HUES64 (cell line): ENCODE results near the gene AMBRA1.

Experiments
- H3K27ac ChIP-seq: 2 replicates; pipeline ENCODE4 v1.7.0; 2013; ENCODE audit warnings: low read depth, low read length, inconsistent platforms
- H3K27me3 ChIP-seq: 2 replicates; pipeline ENCODE4 v1.6.1; 2013; ENCODE audit warnings: mild to moderate bottlenecking, low read length; ENCODE audit not compliant: insufficient read depth
- H3K36me3 ChIP-seq: 2 replicates; pipeline ENCODE4 v1.6.1; 2013; ENCODE audit warnings: mild to moderate bottlenecking, low read length; ENCODE audit not compliant: insufficient read depth
- H3K4me1 ChIP-seq: 2 replicates; pipeline ENCODE4 v1.6.1; 2013; ENCODE audit warnings: mild to moderate bottlenecking, low read length, moderate library complexity; ENCODE audit not compliant: insufficient read depth
- H3K4me3 ChIP-seq: 2 replicates; pipeline ENCODE4 v1.5.1; 2013; ENCODE audit warnings: mild to moderate bottlenecking, low read length, moderate library complexity
- H3K9ac ChIP-seq: 2 replicates; pipeline ENCODE4 v1.6.1; 2013; ENCODE audit warnings: mild to moderate bottlenecking, low read depth, low read length
- H3K9me3 ChIP-seq: 2 replicates; pipeline ENCODE4 v1.6.1; 2013; ENCODE audit warnings: low read depth, low read length; ENCODE audit not compliant: insufficient read depth
- WGBS: fragments of 150-250, 120-280 bp; methylation state at CpG from one replicate; pipeline ENCODE4 v1.1.7; 2013; ENCODE audit warnings: missing lambda C conversion rate; 5-methylcytosine and 5-hydroxymethylcytosine counted together

The AMBRA1 gene

DNA sequence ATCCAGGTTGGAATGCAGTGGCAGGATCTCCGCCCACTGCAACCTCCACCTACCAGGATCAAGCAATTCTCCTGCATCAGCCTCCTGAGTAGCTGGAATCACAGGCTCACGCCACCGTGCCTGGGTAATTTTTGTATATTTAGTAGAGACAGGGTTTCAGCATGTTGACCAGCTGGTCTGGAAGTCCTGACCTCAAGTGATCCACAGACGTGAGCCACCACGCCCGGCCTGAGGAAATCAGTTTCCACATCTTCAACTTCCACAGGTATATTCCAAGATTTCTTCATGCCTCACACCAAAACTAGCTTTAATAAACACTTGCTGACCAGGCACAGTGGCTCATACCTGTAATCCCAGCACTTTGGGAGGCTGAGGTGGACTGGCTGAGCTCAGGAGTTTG is 15.6 kb upstream of the AMBRA1 start:
- no peaks in the 10 kb centered on the region for H3K4me1 ChIP-seq
- no peak overlapping the region for H3K4me3 ChIP-seq
- no peaks in the 10 kb centered on the region for H3K36me3 ChIP-seq
- H3K9ac ChIP-seq, result no peak overlapping the region
- H3K27me3 ChIP-seq, result no peaks in the 10 kb centered on the region
- no peak overlapping the region for H3K27ac ChIP-seq
- 89% methylated on average over 6 of the region's 6 CpGs for WGBS
- H3K9me3 ChIP-seq, result no peaks in the 10 kb centered on the region

GRCh38 chr11:46607516-46607915 is 13.7 kb upstream of the AMBRA1 start:
- Histone ChIP-seq H3K27ac (no peak overlapping the region), H3K4me1 (no peaks in the 10 kb centered on the region), H3K36me3 (peaks cover 5% of the 10 kb centered on the region; the same call in 1 of the 2 replicates), H3K9ac (no peak overlapping the region), H3K9me3 (no peaks in the 10 kb centered on the region), H3K4me3 (no peak overlapping the region), H3K27me3 (no peaks in the 10 kb centered on the region)
- WGBS, result 88% methylated on average over 1 of the region's 1 CpG

DNA sequence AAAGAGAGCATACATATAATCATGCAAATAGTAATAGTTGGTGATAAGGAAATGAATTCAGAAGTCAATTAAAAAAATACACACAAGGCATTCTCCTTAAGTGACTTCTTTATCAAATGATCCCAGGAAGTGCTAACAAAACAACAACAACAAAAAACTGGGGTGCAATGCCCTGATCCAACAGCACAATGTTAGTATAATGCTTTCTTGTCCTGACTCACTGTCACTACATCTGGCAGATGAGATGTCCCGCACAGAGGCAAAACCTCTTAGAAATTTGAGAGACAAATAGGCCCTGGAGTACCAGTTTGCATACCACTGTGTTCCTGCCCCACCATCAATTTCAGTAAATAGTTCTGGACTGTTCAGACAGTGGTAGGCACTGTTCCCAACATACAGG is 11.0 kb upstream of the AMBRA1 start:
- no peak overlapping the region for H3K4me3 ChIP-seq
- H3K4me1 ChIP-seq, result no peaks in the 10 kb centered on the region
- H3K27ac ChIP-seq, result no peak overlapping the region
- WGBS, result 88% methylated on average over 1 of the region's 1 CpG
- H3K9me3 ChIP-seq, result no peaks in the 10 kb centered on the region
- peaks cover 5% of the 10 kb centered on the region; the same call in 1 of the 2 replicates for H3K36me3 ChIP-seq
- H3K27me3 ChIP-seq, result no peaks in the 10 kb centered on the region
- H3K9ac ChIP-seq, result no peak overlapping the region

DNA sequence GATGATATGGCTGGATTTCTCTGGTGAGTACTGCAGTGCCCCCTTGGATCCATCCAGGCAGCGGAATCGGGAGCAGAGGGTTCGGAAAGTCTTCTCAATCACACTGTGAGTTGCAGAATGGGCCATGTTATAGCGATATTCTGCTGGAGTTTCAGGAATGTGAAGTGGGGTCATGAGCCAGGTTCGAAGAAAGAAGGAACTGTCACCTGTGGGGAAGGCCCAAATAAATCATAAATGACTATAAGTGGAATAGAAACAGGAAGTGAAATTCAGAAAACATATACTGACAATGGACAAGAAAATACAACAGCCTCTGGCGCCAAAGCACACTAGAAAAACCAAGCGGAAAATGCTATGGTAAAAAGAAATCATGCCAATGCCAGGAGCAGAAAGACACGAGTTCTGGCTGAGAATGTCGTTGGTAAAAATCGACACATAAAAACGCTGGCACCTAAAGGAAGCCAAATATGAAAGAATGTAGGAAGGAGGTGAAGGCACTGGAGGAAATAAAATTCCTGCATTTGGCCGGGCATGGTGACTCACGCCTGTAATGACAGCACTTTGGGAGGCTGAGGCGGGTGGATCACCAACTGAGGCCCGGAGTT is 10.0 kb upstream of the AMBRA1 start:
- 93% methylated on average over 15 of the region's 15 CpGs for WGBS
- H3K4me3 ChIP-seq, result no peak overlapping the region
- H3K27ac ChIP-seq, result no peak overlapping the region

DNA sequence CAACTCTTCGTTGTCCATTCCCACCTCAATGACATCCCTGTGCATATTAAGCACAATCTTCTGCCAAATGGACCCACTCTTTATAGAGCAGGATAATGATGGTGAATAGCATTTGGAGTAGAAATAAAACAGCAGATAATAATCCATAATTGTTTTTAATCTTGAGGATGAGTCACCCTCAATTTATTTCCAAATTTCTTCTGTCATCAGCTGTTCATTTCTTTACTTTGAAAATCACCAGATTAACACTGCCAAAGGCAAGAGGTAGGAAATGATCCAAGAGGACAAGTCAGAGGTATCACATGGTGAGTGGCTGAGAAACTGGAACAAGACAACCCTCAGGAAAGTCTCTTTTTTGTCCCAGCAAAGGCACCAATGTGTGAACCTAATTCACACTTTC is 7.3 kb upstream of the AMBRA1 start:
- H3K9ac ChIP-seq, result no peak overlapping the region
- H3K4me1 ChIP-seq, result no peaks in the 10 kb centered on the region
- no peaks in the 10 kb centered on the region for H3K27me3 ChIP-seq
- H3K27ac ChIP-seq, result no peak overlapping the region
- peaks cover 5% of the 10 kb centered on the region; the same call in 1 of the 2 replicates for H3K36me3 ChIP-seq
- H3K4me3 ChIP-seq, result no peak overlapping the region
- WGBS, result 83% methylated on average over 1 of the region's 1 CpG
- no peaks in the 10 kb centered on the region for H3K9me3 ChIP-seq

More for the DNA sequence above, 10.0 kb upstream of the AMBRA1 start:
- Histone ChIP-seq H3K9me3 (no peaks in the 10 kb centered on the region), H3K36me3 (peaks cover 5% of the 10 kb centered on the region; the same call in 1 of the 2 replicates), H3K27me3 (no peaks in the 10 kb centered on the region), H3K4me1 (no peaks in the 10 kb centered on the region), H3K9ac (no peak overlapping the region)

DNA sequence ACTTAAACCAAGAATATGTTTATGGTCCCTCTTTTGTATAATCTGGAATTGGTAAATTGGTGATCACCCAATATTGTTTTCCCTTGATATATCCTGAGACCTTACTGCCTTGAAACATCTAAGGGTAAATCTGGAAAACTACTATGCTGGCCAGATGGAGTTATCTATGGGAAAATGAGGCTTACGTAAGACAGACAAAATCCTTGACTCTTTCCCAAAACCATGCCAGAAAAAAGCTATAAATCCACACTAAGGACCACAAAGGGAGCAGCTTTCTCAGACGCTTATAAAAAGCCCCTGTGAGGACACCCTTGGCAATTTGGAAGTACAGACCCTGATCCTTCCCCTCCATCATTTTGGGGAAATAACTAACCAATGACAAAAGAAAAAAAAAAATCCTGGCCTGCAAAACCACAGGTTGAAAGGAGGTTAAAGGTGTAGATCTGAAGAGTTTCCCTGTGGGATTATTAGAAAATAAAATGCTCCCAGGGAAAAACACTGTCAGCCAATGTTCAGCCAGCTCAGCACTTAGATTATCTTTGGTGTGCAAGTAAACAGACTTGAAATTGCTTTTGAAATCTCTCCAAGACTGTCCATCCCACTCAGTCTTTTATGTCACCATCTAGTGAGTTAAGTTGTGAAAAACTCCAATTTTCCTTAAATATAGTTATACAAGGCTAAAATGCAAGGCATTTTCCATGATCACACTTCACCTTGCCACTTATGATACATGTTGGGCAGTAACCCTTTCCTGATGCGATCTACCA is 6.6 kb upstream of the AMBRA1 start:
- H3K4me3 ChIP-seq, result no peak overlapping the region
- no peaks in the 10 kb centered on the region for H3K27me3 ChIP-seq
- no peaks in the 10 kb centered on the region for H3K4me1 ChIP-seq
- peaks cover 5% of the 10 kb centered on the region; the same call in 1 of the 2 replicates for H3K36me3 ChIP-seq
- no peak overlapping the region for H3K9ac ChIP-seq
- H3K27ac ChIP-seq, result no peak overlapping the region
- H3K9me3 ChIP-seq, result no peaks in the 10 kb centered on the region
- WGBS, result 98% methylated on average over 3 of the region's 3 CpGs

DNA sequence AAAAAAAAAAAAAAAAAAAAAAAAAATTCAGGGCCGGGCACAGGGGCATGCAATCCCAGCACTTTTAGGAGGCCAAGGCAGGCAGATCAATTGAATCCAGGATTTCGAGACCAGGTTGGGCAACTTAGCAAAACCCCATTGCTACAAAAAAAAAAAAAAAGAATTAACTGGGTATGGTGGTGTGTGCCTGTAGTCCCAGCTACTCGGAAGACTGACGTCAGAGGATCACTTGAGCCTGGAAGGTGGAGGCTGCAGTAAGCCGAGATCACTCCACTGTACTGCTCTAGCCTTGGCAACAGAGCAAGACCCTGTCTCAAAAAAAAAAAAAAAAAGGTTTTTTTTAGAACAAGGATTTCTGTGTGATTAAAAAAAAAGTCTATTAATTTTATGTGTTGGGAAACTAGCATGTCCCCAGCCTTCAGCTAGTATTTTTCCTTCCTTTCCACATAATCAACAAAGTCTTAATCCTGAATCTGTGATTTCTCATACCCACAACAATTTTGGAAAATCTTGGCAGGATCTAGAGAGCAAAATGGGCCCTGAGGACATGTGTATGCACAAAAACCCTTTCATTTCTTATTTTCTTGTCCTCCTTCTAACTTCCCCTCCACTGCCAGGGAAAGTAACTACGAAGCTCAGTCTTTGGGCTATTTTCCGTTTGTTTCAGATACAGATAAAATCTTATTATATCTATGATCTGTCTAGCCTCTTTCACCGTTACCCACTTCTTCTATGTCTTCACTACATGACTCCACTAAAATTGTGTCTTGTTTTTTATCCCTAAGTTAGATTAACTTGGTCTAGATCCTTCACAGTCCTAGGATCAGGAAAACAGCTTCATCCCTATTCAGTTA is 5.7 kb upstream of the AMBRA1 start:
- 0 out of 2 replicates have a peak, but pooled peaks cover 1% of the 10 kb centered on the region for H3K4me1 ChIP-seq
- WGBS, result 95% methylated on average over 8 of the region's 8 CpGs

GRCh38 chr11:46597609-46598219 is 3.9 kb upstream of the AMBRA1 start:
- WGBS, result 91% methylated on average over 5 of the region's 6 CpGs
- peaks cover 8% of the 10 kb centered on the region; the same call in 1 of the 2 replicates for H3K4me1 ChIP-seq
- no peaks in the 10 kb centered on the region for H3K27me3 ChIP-seq
- H3K9me3 ChIP-seq, result no peaks in the 10 kb centered on the region
- no peak overlapping the region for H3K4me3 ChIP-seq
- H3K36me3 ChIP-seq, result no peaks in the 10 kb centered on the region
- no peak overlapping the region for H3K27ac ChIP-seq
- H3K9ac ChIP-seq, result no peak overlapping the region

More for the DNA sequence above, 5.7 kb upstream of the AMBRA1 start:
- no peak overlapping the region for H3K27ac ChIP-seq
- peaks cover 5% of the 10 kb centered on the region; the same call in 1 of the 2 replicates for H3K36me3 ChIP-seq
- H3K27me3 ChIP-seq, result no peaks in the 10 kb centered on the region
- H3K4me3 ChIP-seq, result no peak overlapping the region
- H3K9ac ChIP-seq, result no peak overlapping the region
- no peaks in the 10 kb centered on the region for H3K9me3 ChIP-seq

DNA sequence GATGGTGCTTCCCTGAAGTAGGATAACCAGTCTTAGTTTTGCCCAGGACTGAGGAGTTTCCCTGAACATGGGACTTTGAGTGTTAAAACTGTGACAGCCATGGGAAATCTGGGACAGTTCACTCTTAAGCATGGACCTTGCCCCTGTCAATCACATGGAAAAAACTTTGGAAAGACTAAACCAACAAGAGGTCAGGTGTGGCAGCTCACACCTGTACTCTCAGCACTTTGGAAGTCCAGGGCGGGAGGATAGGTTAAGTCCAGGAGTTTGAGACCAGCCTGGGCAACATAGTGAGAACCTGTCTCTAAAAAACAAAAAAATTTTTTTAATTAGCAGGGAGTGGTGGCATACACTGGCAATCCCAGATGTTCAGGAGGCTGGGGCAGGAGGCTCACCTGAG is 3.3 kb upstream of the AMBRA1 start:
- Histone ChIP-seq H3K4me3 (no peak overlapping the region), H3K27ac (no peak overlapping the region), H3K9me3 (no peaks in the 10 kb centered on the region), H3K27me3 (no peaks in the 10 kb centered on the region), H3K9ac (no peak overlapping the region), H3K36me3 (no peaks in the 10 kb centered on the region), H3K4me1 (peaks cover 9% of the 10 kb centered on the region; the same call in 1 of the 2 replicates)
- 86% methylated on average over 1 of the region's 1 CpG for WGBS

GRCh38 chr11:46594785-46595184 is 962 bp upstream of the AMBRA1 start:
- Histone ChIP-seq H3K27me3 (no peaks in the 10 kb centered on the region), H3K9me3 (no peaks in the 10 kb centered on the region), H3K9ac (no peak overlapping the region), H3K4me3 (peak overlapping the region; percentile 84; the same call in 1 of the 2 replicates), H3K36me3 (no peaks in the 10 kb centered on the region), H3K4me1 (peaks cover 12% of the 10 kb centered on the region; the same call in 1 of the 2 replicates), H3K27ac (peak overlapping the region; percentile 19; the same call in 1 of the 2 replicates)
- WGBS, result 94% methylated on average over 10 of the region's 10 CpGs
